Transverse colon (tissue), 3 donors: ENCODE measurements around the gene SETD4.

Source experiments
- CTCF ChIP-seq, 5 experiments: fragments of 200-600 bp in 3 of 5; fragments of 450-650 bp in 2 of 5; sonication (generic) in 3 of 5; IDR thresholded peaks; 1 replicate in 2 of 5; 2 replicates in 3 of 5; pipeline ENCODE4 v1.5.1; 2016 to 2017; ENCODE audit warnings: antibody characterized with exemption in 5 of 5, inconsistent platforms in 3 of 5, mild to moderate bottlenecking in 2 of 5, moderate library complexity in 1 of 5
- EP300 ChIP-seq: sonication (generic); formaldehyde crosslinking; IDR thresholded peaks from one replicate; pipeline ENCODE4 v1.6.1; 2017; ENCODE audit warnings: antibody characterized with exemption, low read depth

- TF ChIP-seq EP300 (no peak), CTCF (IDR thresholded peaks at IDR 0.05) (no peak)
Observed at GRCh38 chr21:36100971-36101641, 40.8 kb upstream of the SETD4 start.
